Uterus (tissue), 4 donors: ENCODE results near the gene SSTR3. TPM values are rescaled to one million over a fixed set of nuclear protein-coding genes. Genes with fewer than 3 reads are reported as not detected.
"Not testable (repeated sequence)": the region's sequence is repeated elsewhere in the genome, so short reads cannot be mapped to it uniquely, and the experiment has no call there.

ENCODE experiments used
- DNase-seq, 2 donors: peaks; one replicate each; pipeline ENCODE4 v3.0.0-alpha.2; 2019 to 2020
- H3K27ac ChIP-seq, 2 donors: fragments of 200-600 bp; sonication (generic); 1 replicate in 1 of 2; 2 replicates in 1 of 2; pipeline ENCODE4 v1.5.1; 2016 to 2018
- H3K27me3 ChIP-seq, 2 donors: fragments of 200-600 bp; sonication (generic); one replicate each; pipeline ENCODE4 v1.5.1; 2018 to 2019; ENCODE audit warnings: control low read depth in 1 of 2
- H3K36me3 ChIP-seq, 2 donors: fragments of 200-600 bp; sonication (generic); one replicate each; pipeline ENCODE4 v1.5.1; 2019; ENCODE audit warnings: control low read depth in 1 of 2
- H3K4me1 ChIP-seq, 2 donors: fragments of 200-600 bp; sonication (generic); one replicate each; pipeline ENCODE4 v1.5.1; 2018 to 2019; ENCODE audit warnings: control low read depth in 1 of 2
- H3K4me3 ChIP-seq, 2 donors: fragments of 200-600 bp; sonication (generic); 1 replicate in 1 of 2; 2 replicates in 1 of 2; pipeline ENCODE4 v1.5.1; 2018 to 2019; ENCODE audit warnings: mild to moderate bottlenecking in 1 of 2
- H3K9me3 ChIP-seq, 2 donors: fragments of 200-600 bp; sonication (generic); one replicate each; pipeline ENCODE4 v1.5.1; 2019; ENCODE audit warnings: control low read depth in 1 of 2
- CTCF ChIP-seq, 4 experiments: fragments of 200-600 bp in 2 of 4; fragments of 450-650 bp in 2 of 4; sonication (generic) in 2 of 4; IDR thresholded peaks; one replicate each; pipeline ENCODE4 v1.5.1; 2016 to 2019; ENCODE audit warnings: antibody characterized with exemption in 4 of 4, mild to moderate bottlenecking in 2 of 4, moderate library complexity in 1 of 4
- POLR2A ChIP-seq, 2 donors: fragments of 450-650 bp; IDR thresholded peaks; one replicate each; pipeline ENCODE4 v1.6.1; 2016; ENCODE audit warnings: antibody characterized with exemption in 2 of 2, mild to moderate bottlenecking in 1 of 2, moderate library complexity in 1 of 2
- intact Hi-C: fragments of 100-400 bp; cut with DNase I; formaldehyde crosslinking; loops from one replicate; pipeline ENCODE4 v1.15.1; 2023; ENCODE audit warnings: low total_unique reads
- total RNA-seq, 4 donors: library from RNA; depleted of rRNA in 3 of 4; stranded (reverse); fragments of >200 nt in 3 of 4; gene quantifications; one replicate each; pipeline versions ENCODE4 v1.1.0 to v1.2.4, GENCODE V29; 2014 to 2023
- donor health status: DM: yes; HTN: yes; CAD: no.

Gene SSTR3
- total RNA-seq, 4 donors from 2014 or later, result under 0.01 to 5.8 (median 3.1) TPM; not detected in 1

- intact Hi-C loops, result loop anchor here (5.0 kb wide), 1 partner anchor 37 kb away; no protein-coding TSS in a partner anchor
- no peak for DNase-seq
- H3K36me3 ChIP-seq, result no peaks in the 10 kb centered on the region
Measured at GRCh38 chr22:37204045-37204655, 8.1 kb downstream of the SSTR3 start.

GRCh38 chr22:37203354-37204044 is 8.8 kb downstream of the SSTR3 start:
- Histone ChIP-seq H3K9me3 (no peaks in the 10 kb centered on the region), H3K27me3 (no peaks in the 10 kb centered on the region), H3K36me3 (no peaks in the 10 kb centered on the region), H3K4me1 (peaks cover 0 to 3% of the 10 kb centered on the region in 2 donors), H3K27ac (no peak overlapping the region), H3K4me3 (no peak overlapping the region)
- intact Hi-C loops, result loop anchor here (5.0 kb wide), 1 partner anchor 36 kb away; no protein-coding TSS in a partner anchor
- TF ChIP-seq POLR2A (IDR thresholded peaks at IDR 0.05) (no peak), CTCF (IDR thresholded peaks at IDR 0.05) (no peak)
- DNase-seq, result no peak

More at GRCh38 chr22:37204045-37204655, 8.1 kb downstream of the SSTR3 start:
- TF ChIP-seq CTCF (IDR thresholded peaks at IDR 0.05) (no peak), POLR2A (IDR thresholded peaks at IDR 0.05) (no peak)
- peaks cover 0 to 3% of the 10 kb centered on the region in 2 donors for H3K4me1 ChIP-seq
- no peaks in the 10 kb centered on the region for H3K9me3 ChIP-seq
- H3K27ac ChIP-seq, result no peak overlapping the region
- H3K27me3 ChIP-seq, result no peaks in the 10 kb centered on the region
- no peak overlapping the region for H3K4me3 ChIP-seq

GRCh38 chr22:37202716-37203115 is 9.6 kb downstream of the SSTR3 start:
- H3K27me3 ChIP-seq, result no peaks in the 10 kb centered on the region
- no peaks in the 10 kb centered on the region for H3K36me3 ChIP-seq
- H3K4me1 ChIP-seq, result peaks cover 5 to 8% of the 10 kb centered on the region in 2 donors
- no peak overlapping the region for H3K4me3 ChIP-seq
- DNase-seq, result no peak
- intact Hi-C loops, result loop anchor here (5.0 kb wide), 1 partner anchor 35 kb away; no protein-coding TSS in a partner anchor
- TF ChIP-seq POLR2A (IDR thresholded peaks at IDR 0.05) (no peak), CTCF (IDR thresholded peaks at IDR 0.05) (no peak)
- no peaks in the 10 kb centered on the region for H3K9me3 ChIP-seq
- no peak overlapping the region for H3K27ac ChIP-seq

- DNase-seq, result no peak
- no peaks in the 10 kb centered on the region for H3K27me3 ChIP-seq
- peaks cover 11 to 13% of the 10 kb centered on the region in 2 donors for H3K4me1 ChIP-seq
- no peaks in the 10 kb centered on the region for H3K9me3 ChIP-seq
- TF ChIP-seq POLR2A (IDR thresholded peaks at IDR 0.05), result no peak
- TF ChIP-seq CTCF (IDR thresholded peaks at IDR 0.05), result no peak
- H3K36me3 ChIP-seq, result no peaks in the 10 kb centered on the region
- intact Hi-C loops, result loop anchor here (5.0 kb wide), 1 partner anchor 35 kb away; no protein-coding TSS in a partner anchor
- no peak overlapping the region for H3K27ac ChIP-seq
- H3K4me3 ChIP-seq, result no peak overlapping the region
Measured at GRCh38 chr22:37202001-37202555, 10.2 kb downstream of the SSTR3 start.

- not testable (repeated sequence) for H3K27ac ChIP-seq, H3K4me3 ChIP-seq, H3K9me3 ChIP-seq, DNase-seq, H3K27me3 ChIP-seq, H3K36me3 ChIP-seq
- H3K4me1 ChIP-seq, result peaks cover 14 to 19% of the 10 kb centered on the region in 2 donors
- intact Hi-C loops, result loop anchor here (5.0 kb wide), 1 partner anchor 34 kb away; no protein-coding TSS in a partner anchor
Measured at GRCh38 chr22:37201443-37201820, 10.8 kb downstream of the SSTR3 start.
